ENCODE data around the gene PHC3. TPM values are rescaled to one million over a fixed set of nuclear protein-coding genes. Genes with fewer than 3 reads are reported as not detected.
A peak's percentile ranks its signal among the peaks of the same experiment; 100 is the strongest.

Gene PHC3
- polyA plus RNA-seq, 2 of the 4 experiments (the other 2 are of a cell fraction), result 10.8 to 49.1 TPM

GRCh38 chr3:170100944-170101343 is 80.6 kb downstream of the PHC3 start:
- no peak for DNase-seq (ENCODE audit: low read depth in 1 of 2, low spot score in 1 of 2)
- no peak overlapping the region for H3K27ac ChIP-seq
- TF ChIP-seq FOXS1 (CRISPR knock-in tag; IDR thresholded peaks at IDR 0.05), result no peak
- TF ChIP-seq MAFK (IDR thresholded peaks at IDR 0.05; ENCODE audit: partially characterized antibody), result peak; percentile 57
- no peak for TF ChIP-seq ELK1 (IDR thresholded peaks at IDR 0.05; ENCODE audit: low read depth, low read length)
- ATAC-seq, result no peak
- ChIA-PET POLR2A (no interaction called here), CTCF (interaction anchor here (0.7 kb wide), 1 partner anchor 49 kb away, joined by 3 read pairs; no protein-coding TSS in a partner anchor)
- H3K4me3 ChIP-seq, result no peak overlapping the region
- 94% methylated on average over 1 of the region's 1 CpG for WGBS (ENCODE audit: missing lambda C conversion rate)
- no peaks in the 10 kb centered on the region for H3K4me1 ChIP-seq
- peak; percentile 43 for FAIRE-seq
- no peaks in the 10 kb centered on the region for H3K9me3 ChIP-seq
- no peak overlapping the region for H3K4me2 ChIP-seq

DNA sequence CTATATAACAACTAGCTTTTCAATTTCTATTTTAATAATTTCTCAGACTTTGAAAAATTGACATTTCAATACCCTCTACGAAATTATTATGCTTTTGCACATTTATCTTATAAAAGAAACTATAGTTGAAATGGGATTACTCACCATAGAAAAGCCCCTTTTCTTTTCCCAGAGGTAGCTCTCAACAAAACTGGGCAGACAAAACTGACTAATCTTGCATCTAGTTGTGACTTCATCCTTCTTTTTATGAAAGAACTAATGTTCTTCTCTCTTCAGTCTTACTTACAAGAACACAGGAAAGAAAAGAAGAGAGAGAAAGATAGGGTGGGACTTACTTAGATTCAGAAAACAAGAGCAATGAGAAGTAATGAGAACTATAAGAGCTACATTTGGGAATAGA is 82.8 kb downstream of the PHC3 start:
- Histone ChIP-seq H3K4me2 (no peak overlapping the region), H3K27ac (no peak overlapping the region), H3K4me3 (no peak overlapping the region), H3K9me3 (no peaks in the 10 kb centered on the region), H3K4me1 (no peaks in the 10 kb centered on the region)
- TF ChIP-seq RCOR1 (IDR thresholded peaks at IDR 0.05; ENCODE audit: low read depth, low read length), result no peak
- no peak for TF ChIP-seq BHLHE40 (IDR thresholded peaks at IDR 0.05; ENCODE audit: low read depth, low read length)
- TF ChIP-seq RFX5 (IDR thresholded peaks at IDR 0.05), result no peak
- no peak for TF ChIP-seq RNF2 (IDR thresholded peaks at IDR 0.05; ENCODE audit: borderline replicate concordance, low read depth)
- no peak for TF ChIP-seq CBX8 (IDR thresholded peaks at IDR 0.05)
- TF ChIP-seq HDAC2 (IDR thresholded peaks at IDR 0.05), result no peak
- no peak for TF ChIP-seq HOXB13 (CRISPR knock-in tag; IDR thresholded peaks at IDR 0.05; ENCODE audit: low read depth)
- no peak for TF ChIP-seq ESRRA (IDR thresholded peaks at IDR 0.05; ENCODE audit: borderline replicate concordance, low read length)
- TF ChIP-seq, protein P1, sequence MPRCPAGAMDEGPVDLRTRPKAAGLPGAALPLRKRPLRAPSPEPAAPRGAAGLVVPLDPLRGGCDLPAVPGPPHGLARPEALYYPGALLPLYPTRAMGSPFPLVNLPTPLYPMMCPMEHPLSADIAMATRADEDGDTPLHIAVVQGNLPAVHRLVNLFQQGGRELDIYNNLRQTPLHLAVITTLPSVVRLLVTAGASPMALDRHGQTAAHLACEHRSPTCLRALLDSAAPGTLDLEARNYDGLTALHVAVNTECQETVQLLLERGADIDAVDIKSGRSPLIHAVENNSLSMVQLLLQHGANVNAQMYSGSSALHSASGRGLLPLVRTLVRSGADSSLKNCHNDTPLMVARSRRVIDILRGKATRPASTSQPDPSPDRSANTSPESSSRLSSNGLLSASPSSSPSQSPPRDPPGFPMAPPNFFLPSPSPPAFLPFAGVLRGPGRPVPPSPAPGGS (IDR thresholded peaks at IDR 0.05), result no peak
- no peak for TF ChIP-seq EHF (CRISPR knock-in tag; IDR thresholded peaks at IDR 0.05)
- TF ChIP-seq NPAS2 (CRISPR knock-in tag; IDR thresholded peaks at IDR 0.05; ENCODE audit: borderline replicate concordance), result no peak
- no peak for TF ChIP-seq CHD2 (IDR thresholded peaks at IDR 0.05; ENCODE audit: low read length, partially characterized antibody)
- ATAC-seq (no peak), FAIRE-seq (no peak), DNase-seq (ENCODE audit: low read depth in 1 of 2, low spot score in 1 of 2) (no peak)
- POLR2A ChIA-PET, result no interaction called here
- 84% methylated on average over 1 of the region's 1 CpG for whole genome bisulfite sequencing (ENCODE audit: missing lambda C conversion rate)
- CTCF ChIA-PET, result interaction anchor here (1.3 kb wide), 1 partner anchor 315 kb away, joined by 3 read pairs; no protein-coding TSS in a partner anchor

DNA sequence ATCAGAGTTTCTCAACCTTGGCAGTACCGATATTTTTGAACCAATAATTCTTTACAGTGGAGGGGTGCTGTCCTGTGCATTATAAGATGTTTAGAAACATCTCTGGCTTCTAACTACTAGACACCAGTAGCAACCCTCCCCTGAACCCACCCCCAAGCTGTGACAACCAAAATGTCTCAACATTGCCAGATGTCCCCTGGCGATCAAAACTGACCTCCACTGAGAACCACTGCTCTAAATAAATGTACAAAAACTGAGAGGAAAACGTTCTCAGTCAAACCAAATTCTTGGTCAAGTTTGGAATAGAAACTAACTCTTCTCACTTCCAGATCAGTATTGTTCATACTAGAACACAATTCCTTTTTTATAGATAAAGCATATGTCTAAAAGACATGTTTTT is 85.2 kb downstream of the PHC3 start:
- Histone ChIP-seq H3K4me3 (no peak overlapping the region), H3K9me3 (no peaks in the 10 kb centered on the region), H3K4me1 (no peaks in the 10 kb centered on the region), H3K4me2 (no peak overlapping the region), H3K27ac (no peak overlapping the region)
- FAIRE-seq, result no peak
- DNase-seq (ENCODE audit: low read depth in 1 of 2, low spot score in 1 of 2), result no peak
- ChIA-PET CTCF (no interaction called here), POLR2A (no interaction called here)
- 81% methylated on average over 3 of the region's 3 CpGs for WGBS (ENCODE audit: missing lambda C conversion rate)
- TF ChIP-seq, protein P2, sequence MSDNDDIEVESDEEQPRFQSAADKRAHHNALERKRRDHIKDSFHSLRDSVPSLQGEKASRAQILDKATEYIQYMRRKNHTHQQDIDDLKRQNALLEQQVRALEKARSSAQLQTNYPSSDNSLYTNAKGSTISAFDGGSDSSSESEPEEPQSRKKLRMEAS (IDR thresholded peaks at IDR 0.05), result no peak
- TF ChIP-seq RCOR1 (IDR thresholded peaks at IDR 0.05; ENCODE audit: low read depth, low read length) (no peak), HOXB13 (CRISPR knock-in tag; IDR thresholded peaks at IDR 0.05; ENCODE audit: low read depth) (no peak), POLR2AphosphoS2 (conservative IDR thresholded peaks at IDR 0.05; ENCODE audit: low read length) (no peak), FOSL2 (IDR thresholded peaks at IDR 0.05) (no peak), FOSL2 (CRISPR knock-in tag; IDR thresholded peaks at IDR 0.05) (no peak), MAZ (IDR thresholded peaks at IDR 0.05; ENCODE audit: borderline replicate concordance, low read depth, low read length) (no peak), ZFP36 (IDR thresholded peaks at IDR 0.05; ENCODE audit: borderline replicate concordance, partially characterized antibody) (no peak), NFE2L2 (conservative IDR thresholded peaks at IDR 0.05; ENCODE audit: low read length) (no peak), RAD21 (conservative IDR thresholded peaks at IDR 0.05 in 1 of 2, IDR thresholded peaks at IDR 0.05 in 1 of 2) (no peak), CBX2 (IDR thresholded peaks at IDR 0.05; ENCODE audit: borderline replicate concordance, low read depth) (no peak)
- no peak for ATAC-seq

Measured in A549 (cell line).